ENCODE measurements around the gene OGDH.
A peak's percentile ranks its signal among the peaks of the same experiment; 100 is the strongest.

Gene OGDH

GRCh38 chr7:44615149-44615611 is 8.8 kb downstream of the OGDH start:
- TF ChIP-seq TCF12 (IDR thresholded peaks at IDR 0.05; ENCODE audit: low read depth), result no peak
- no peak for TF ChIP-seq RAD21 (IDR thresholded peaks at IDR 0.05; ENCODE audit: low read depth)
- no peak for TF ChIP-seq EP300 (IDR thresholded peaks at IDR 0.05; ENCODE audit: borderline replicate concordance)
- no peak for TF ChIP-seq MAX (IDR thresholded peaks at IDR 0.05)
- no peak for TF ChIP-seq TAF1 (IDR thresholded peaks at IDR 0.05; ENCODE audit: low read depth)
- no peak for TF ChIP-seq NFIC (IDR thresholded peaks at IDR 0.05)
- no peak for TF ChIP-seq TEAD4 (IDR thresholded peaks at IDR 0.05)
- TF ChIP-seq USF1 (IDR thresholded peaks at IDR 0.05), result no peak
- no peak for TF ChIP-seq FOXM1 (IDR thresholded peaks at IDR 0.05; ENCODE audit: borderline replicate concordance, low read depth)
- no peak for TF ChIP-seq CREB1 (IDR thresholded peaks at IDR 0.05; ENCODE audit: low read depth)
- no peak for TF ChIP-seq REST (IDR thresholded peaks at IDR 0.05; ENCODE audit: low read depth)
- TF ChIP-seq EGR1 (IDR thresholded peaks at IDR 0.05), result no peak
- no peak for TF ChIP-seq CEBPB (IDR thresholded peaks at IDR 0.05)
- no peak for TF ChIP-seq YY1 (IDR thresholded peaks at IDR 0.05; ENCODE audit: low read depth)
- no peak for TF ChIP-seq ZBTB7A (IDR thresholded peaks at IDR 0.05; ENCODE audit: low read depth)

- TF ChIP-seq TCF12 (IDR thresholded peaks at IDR 0.05; ENCODE audit: low read depth) (no peak), TEAD4 (IDR thresholded peaks at IDR 0.05) (no peak), REST (IDR thresholded peaks at IDR 0.05; ENCODE audit: low read depth) (no peak), FOXM1 (IDR thresholded peaks at IDR 0.05; ENCODE audit: borderline replicate concordance, low read depth) (no peak), EP300 (IDR thresholded peaks at IDR 0.05; ENCODE audit: borderline replicate concordance) (no peak), USF1 (IDR thresholded peaks at IDR 0.05) (no peak), CEBPB (IDR thresholded peaks at IDR 0.05) (no peak), NFIC (IDR thresholded peaks at IDR 0.05) (no peak), YY1 (IDR thresholded peaks at IDR 0.05; ENCODE audit: low read depth) (no peak), CREB1 (IDR thresholded peaks at IDR 0.05; ENCODE audit: low read depth) (no peak), RAD21 (IDR thresholded peaks at IDR 0.05; ENCODE audit: low read depth) (no peak)
These were observed 9.4 kb downstream of the OGDH start for GRCh38 chr7:44615793-44616192.

DNA sequence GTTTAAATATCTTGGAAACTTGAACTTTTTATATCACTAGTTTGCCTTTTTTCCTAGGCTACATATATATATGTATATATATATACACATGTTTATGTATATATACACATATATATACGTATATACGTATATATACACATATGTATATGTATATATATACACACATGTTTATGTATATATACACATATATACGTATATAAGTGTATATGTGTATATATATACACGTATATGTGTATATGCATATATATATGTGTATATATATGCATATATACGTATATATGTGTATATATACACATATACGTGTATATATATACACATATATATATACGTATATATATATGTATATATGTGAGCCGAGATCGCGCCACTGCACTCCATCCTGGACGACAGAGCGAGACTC is 10.1 kb downstream of the OGDH start:
- TF ChIP-seq YY1 (IDR thresholded peaks at IDR 0.05; ENCODE audit: low read depth), result no peak
- TF ChIP-seq CREB1 (IDR thresholded peaks at IDR 0.05; ENCODE audit: low read depth), result no peak
- no peak for TF ChIP-seq ZBTB7A (IDR thresholded peaks at IDR 0.05; ENCODE audit: low read depth)

- TF ChIP-seq MAX (IDR thresholded peaks at IDR 0.05) (no peak), CEBPB (IDR thresholded peaks at IDR 0.05) (no peak), REST (IDR thresholded peaks at IDR 0.05; ENCODE audit: low read depth) (no peak), TCF12 (IDR thresholded peaks at IDR 0.05; ENCODE audit: low read depth) (no peak), USF1 (IDR thresholded peaks at IDR 0.05) (peak; percentile 85)
These were observed 10.9 kb downstream of the OGDH start for GRCh38 chr7:44617225-44617890.
